ENCODE results near the gene SLBP. TPM values are rescaled to one million over a fixed set of nuclear protein-coding genes. Genes with fewer than 3 reads are reported as not detected.

SLBP gene
- total RNA-seq: 60.4 and 63.5 TPM in 2 replicates

DNA sequence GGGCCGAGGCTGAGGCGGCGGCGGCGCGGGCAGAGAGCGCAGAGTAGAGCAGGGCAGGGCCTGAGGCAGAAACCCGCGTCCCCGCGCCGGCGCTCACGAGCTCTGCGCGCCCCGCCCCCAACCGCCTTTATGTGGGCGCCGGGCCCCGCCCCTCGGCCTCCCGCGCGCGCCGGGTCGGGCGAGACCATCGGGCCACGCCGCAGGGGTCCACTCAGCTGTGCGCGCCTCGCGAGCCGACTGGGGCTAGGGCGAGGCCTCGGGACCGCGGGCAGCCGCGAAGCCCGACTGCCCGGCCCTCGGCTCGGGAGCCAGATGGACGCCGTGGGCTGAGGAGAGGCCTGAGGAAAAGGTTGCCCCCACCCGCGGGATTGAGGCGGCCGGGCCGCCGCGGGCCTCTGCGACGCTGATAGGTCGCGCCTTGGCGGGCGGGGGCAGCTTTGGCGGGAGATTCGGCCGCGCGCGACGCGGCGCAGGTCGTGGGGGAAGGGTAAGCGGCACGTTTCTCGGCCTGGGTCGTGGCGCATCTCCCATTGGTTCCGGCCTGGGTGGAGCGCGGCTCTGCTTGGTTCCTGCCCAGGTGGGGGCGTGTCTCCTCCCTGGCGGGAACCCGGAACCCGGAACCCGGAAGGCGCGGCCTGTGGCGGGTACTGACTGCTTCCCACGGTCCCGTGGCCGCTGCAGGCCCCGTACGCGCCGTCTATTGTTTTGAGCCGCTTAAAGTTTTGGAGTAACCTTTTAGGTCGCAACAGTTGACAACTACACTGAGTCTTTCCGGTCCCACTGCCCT is at the start of gene SLBP:
Gene SLBP (minus strand): TSS at position 104 of the 787 bp plus-strand sequence. CDS start 131 bp downstream, outside the sequence.

DNA sequence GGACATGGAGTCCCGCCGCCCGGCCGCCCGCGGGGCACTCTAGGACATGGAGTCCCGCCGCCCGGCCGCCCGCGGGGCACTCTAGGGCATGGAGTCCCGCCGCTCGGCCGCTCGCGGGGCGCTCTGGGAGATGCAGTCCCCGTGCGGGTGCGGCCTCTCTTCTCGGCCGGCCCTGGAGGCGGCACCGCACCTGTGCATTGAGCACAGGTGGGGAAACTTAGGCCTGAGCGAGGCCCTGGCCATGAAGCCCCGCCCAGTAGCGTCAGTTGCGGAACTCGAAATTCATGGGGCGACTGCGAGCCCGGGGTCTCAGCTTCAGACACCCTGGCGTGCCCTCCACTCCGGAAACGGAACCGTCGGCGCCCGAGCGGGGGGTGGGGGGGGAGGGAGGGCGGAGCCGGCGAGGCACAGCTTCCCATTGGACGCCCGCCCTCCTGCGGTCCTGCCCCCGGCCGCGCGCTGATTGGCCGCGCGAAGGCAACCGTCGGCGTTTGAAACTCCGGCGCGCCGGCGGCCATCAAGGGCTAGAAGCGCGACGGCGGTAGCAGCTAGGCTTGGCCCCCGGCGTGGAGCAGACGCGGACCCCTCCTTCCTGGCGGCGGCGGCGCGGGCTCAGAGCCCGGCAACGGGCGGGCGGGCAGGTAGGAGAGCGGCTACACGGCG is 9.0 kb upstream of the SLBP start, which contains the start of the genes TACC3 and TMEM129:
Gene TACC3 (plus strand): TSS at position 519 of the 663 bp plus-strand sequence. CDS start 1,901 bp downstream, outside the sequence.
Gene TMEM129 (minus strand): TSS at position 321 of the 663 bp plus-strand sequence. CDS start 486 bp downstream, outside the sequence.

DNA sequence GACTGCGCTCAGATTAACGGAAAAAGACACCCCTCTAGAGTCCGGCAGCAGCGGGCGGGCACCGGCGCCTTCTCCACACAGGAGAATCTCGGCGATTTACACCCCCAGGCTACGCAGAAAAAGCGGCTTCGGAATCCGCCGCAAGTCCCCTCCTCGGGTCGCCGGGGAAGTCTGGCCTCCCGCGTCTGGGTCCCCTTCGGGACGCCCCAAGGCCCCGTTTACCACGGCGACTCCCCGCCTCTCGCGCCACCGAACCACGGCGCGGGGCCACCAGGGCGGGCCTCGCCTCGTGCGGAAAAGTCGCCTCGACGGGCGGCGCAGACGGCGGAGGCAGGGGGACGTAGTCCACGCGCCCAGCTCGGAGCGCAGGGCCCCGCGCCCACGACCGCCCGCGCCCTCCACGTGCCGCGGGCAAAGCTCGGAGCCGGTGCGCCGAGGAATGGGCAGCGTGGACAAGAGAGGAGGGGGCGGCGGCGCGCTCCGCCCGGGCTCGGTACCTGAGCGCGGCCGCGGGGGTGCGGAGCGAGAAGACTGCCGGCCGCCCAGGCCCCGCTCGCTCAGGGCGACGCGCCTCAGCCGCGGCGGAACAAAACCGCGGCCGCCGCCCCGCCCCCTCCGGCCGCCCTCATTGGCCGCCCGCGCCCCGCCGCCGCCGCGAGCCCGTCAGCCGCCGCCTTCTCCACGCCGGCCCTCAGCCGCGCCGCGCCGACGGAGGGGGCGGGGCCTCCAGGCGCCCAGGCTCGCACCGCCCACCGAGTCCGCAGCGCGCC is 28.2 kb downstream of the SLBP start, which contains the start of gene FAM53A:
Gene FAM53A (minus strand): TSS at position 578 of the 770 bp plus-strand sequence. CDS start 15,572 bp downstream, outside the sequence.

Other genes with a start within 250 kb of the SLBP start
- 1.6 and 2.7 TPM in 2 replicates for gene FAM53A, start 28.0 kb downstream of the SLBP start, total RNA-seq
- 38.9 and 93.8 TPM in 2 replicates for gene TMEM129, start 9.0 kb upstream of the SLBP start, total RNA-seq
- gene TACC3, start 9.2 kb upstream of the SLBP start, total RNA-seq: 22.2 and 31.3 TPM in 2 replicates
- gene FGFR3, start 81.0 kb upstream of the SLBP start, total RNA-seq: 0.88 and 1.4 TPM in 2 replicates
- gene LETM1, start 143.8 kb upstream of the SLBP start, total RNA-seq: 22.3 and 38.0 TPM in 2 replicates
- 27.1 and 47.1 TPM in 2 replicates for gene NSD2, start 159.1 kb upstream of the SLBP start, total RNA-seq